ENCODE data around the gene RER1.

RER1 gene

DNA sequence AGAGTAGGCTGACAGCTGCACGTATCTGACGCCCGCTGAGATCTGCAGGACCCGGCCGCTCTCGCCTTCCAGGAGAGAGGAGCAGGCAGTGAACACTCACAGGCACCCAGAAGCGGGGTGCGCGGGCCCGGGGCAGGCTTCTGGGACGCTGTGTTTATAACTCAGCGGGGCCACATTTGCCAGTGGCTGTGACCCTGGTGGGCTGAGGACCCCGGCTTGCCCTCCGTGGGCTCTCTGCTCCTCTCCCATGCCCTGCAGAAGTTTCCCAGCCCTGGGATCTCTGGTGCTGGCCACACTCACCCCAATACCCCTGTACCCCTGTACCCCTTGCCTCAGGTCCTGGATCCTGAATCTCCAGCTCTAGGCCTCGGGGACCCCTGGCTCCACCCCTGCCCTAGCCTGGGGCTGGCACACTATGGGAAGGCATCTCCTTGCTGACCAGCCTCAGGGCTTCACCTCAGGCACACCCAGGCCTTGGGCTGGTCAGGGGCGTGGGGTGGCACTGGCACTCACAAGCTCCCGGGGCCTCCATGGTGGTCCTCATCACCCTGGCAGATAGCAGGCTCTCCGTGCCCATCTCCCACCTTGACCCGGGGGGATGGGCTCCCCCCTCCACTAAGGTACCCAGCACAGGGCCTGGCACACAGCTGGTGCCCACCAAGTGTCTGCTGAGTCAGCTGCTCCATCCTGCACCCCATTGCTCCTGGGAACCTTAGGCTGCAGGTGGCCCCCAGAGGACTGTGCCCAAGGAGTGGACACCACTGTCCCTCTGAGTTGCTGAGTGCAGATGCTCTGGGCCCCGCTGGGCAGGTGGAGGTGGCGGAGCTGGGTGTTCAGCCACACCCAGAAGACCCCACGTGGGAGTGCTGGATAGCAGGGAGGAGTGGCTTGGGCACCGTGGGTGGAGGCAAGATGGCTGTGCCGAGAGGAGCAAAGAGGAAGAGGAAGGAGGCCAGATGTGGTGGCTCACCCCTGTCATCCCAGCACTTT is 32.7 kb upstream of the RER1 start:
- DNase-seq (ENCODE audit: low read depth): no peak
- TF ChIP-seq, protein P1, sequence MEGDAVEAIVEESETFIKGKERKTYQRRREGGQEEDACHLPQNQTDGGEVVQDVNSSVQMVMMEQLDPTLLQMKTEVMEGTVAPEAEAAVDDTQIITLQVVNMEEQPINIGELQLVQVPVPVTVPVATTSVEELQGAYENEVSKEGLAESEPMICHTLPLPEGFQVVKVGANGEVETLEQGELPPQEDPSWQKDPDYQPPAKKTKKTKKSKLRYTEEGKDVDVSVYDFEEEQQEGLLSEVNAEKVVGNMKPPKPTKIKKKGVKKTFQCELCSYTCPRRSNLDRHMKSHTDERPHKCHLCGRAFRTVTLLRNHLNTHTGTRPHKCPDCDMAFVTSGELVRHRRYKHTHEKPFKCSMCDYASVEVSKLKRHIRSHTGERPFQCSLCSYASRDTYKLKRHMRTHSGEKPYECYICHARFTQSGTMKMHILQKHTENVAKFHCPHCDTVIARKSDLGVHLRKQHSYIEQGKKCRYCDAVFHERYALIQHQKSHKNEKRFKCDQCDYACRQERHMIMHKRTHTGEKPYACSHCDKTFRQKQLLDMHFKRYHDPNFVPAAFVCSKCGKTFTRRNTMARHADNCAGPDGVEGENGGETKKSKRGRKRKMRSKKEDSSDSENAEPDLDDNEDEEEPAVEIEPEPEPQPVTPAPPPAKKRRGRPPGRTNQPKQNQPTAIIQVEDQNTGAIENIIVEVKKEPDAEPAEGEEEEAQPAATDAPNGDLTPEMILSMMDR (IDR thresholded peaks at IDR 0.05; ENCODE audit: insufficient read depth, low read depth, low read length, missing control alignments): no peak

GRCh38 chr1:2360588-2361364 is 30.9 kb upstream of the RER1 start:
- TF ChIP-seq, protein P1 (IDR thresholded peaks at IDR 0.05; ENCODE audit: insufficient read depth, low read depth, low read length, missing control alignments): no peak
- no peak overlapping the region for H3K4me3 ChIP-seq (ENCODE audit: low read depth, low read length)
- no peak for DNase-seq (ENCODE audit: low read depth)

More for the DNA sequence above, 32.7 kb upstream of the RER1 start:
- H3K4me3 ChIP-seq (ENCODE audit: low read depth, low read length): no peak overlapping the region

- H3K4me3 ChIP-seq (ENCODE audit: low read depth, low read length): no peak overlapping the region
- TF ChIP-seq, protein P1 (IDR thresholded peaks at IDR 0.05; ENCODE audit: insufficient read depth, low read depth, low read length, missing control alignments): no peak
- DNase-seq (ENCODE audit: low read depth): no peak
Measured at GRCh38 chr1:2363847-2364513, 27.7 kb upstream of the RER1 start.

- DNase-seq (ENCODE audit: low read depth): no peak
- H3K4me3 ChIP-seq (ENCODE audit: low read depth, low read length): no peak overlapping the region
- TF ChIP-seq, protein P1 (IDR thresholded peaks at IDR 0.05; ENCODE audit: insufficient read depth, low read depth, low read length, missing control alignments): no peak
Measured at GRCh38 chr1:2368053-2368744, 23.4 kb upstream of the RER1 start.

GRCh38 chr1:2372551-2373490 is 18.8 kb upstream of the RER1 start:
- no peak for DNase-seq (ENCODE audit: low read depth)
- TF ChIP-seq, protein P1 (IDR thresholded peaks at IDR 0.05; ENCODE audit: insufficient read depth, low read depth, low read length, missing control alignments): no peak
- H3K4me3 ChIP-seq (ENCODE audit: low read depth, low read length): no peak overlapping the region
